Measurements from ENCODE around the gene PTPRD. TPM values are rescaled to one million over a fixed set of nuclear protein-coding genes. Genes with fewer than 3 reads are reported as not detected.

PTPRD gene
- total and polyA plus RNA-seq, 5 donors from 2014 or later, result 0.47 TPM; not detected in 4

GRCh38 chr9:10000669-10001068, 612.1 kb downstream of the PTPRD start:
- DNase-seq (no peak), ATAC-seq (ENCODE audit: low read depth in 2 of 2) (no peak)
- H3K27me3 Mint-ChIP-seq, result no peaks in the 10 kb centered on the region
- Histone ChIP-seq H3K9me3 (ENCODE audit: control insufficient read depth in 2 of 2, low read length in 2 of 2) (no peaks in the 10 kb centered on the region), H3K4me1 (ENCODE audit: control insufficient read depth, insufficient read depth, low read length, poor library complexity, severe bottlenecking) (no peaks in the 10 kb centered on the region), H3K27me3 (ENCODE audit: control insufficient read depth, insufficient read depth, low read length) (no peaks in the 10 kb centered on the region), H3K4me3 (ENCODE audit: low read depth, low read length) (no peak overlapping the region), H3K27ac (ENCODE audit: insufficient read depth, low read length, poor library complexity, severe bottlenecking) (no peak overlapping the region), H3K36me3 (ENCODE audit: control insufficient read depth, insufficient read depth, low read length) (no peaks in the 10 kb centered on the region)
- no peaks in the 10 kb centered on the region for H3K4me1 Mint-ChIP-seq
- H3K27ac Mint-ChIP-seq, result no peak overlapping the region
- no peak overlapping the region for H3K4me3 Mint-ChIP-seq
- no peaks in the 10 kb centered on the region for H3K36me3 Mint-ChIP-seq
- H3K9me3 Mint-ChIP-seq, result peaks cover 0 to 15% (median 2%) of the 10 kb centered on the region in 7 donors

GRCh38 chr9:9998491-9999287, 614.1 kb downstream of the PTPRD start:
- no peak overlapping the region for H3K27ac Mint-ChIP-seq
- H3K27ac ChIP-seq (ENCODE audit: insufficient read depth, low read length, poor library complexity, severe bottlenecking), result no peak overlapping the region
- no peaks in the 10 kb centered on the region for H3K27me3 ChIP-seq (ENCODE audit: control insufficient read depth, insufficient read depth, low read length)
- H3K36me3 ChIP-seq (ENCODE audit: control insufficient read depth, insufficient read depth, low read length), result no peaks in the 10 kb centered on the region
- H3K4me1 ChIP-seq (ENCODE audit: control insufficient read depth, insufficient read depth, low read length, poor library complexity, severe bottlenecking), result no peaks in the 10 kb centered on the region
- H3K4me1 Mint-ChIP-seq, result no peaks in the 10 kb centered on the region
- H3K9me3 Mint-ChIP-seq, result peaks cover 0 to 15% (median 4%) of the 10 kb centered on the region in 7 donors
- H3K27me3 Mint-ChIP-seq, result no peaks in the 10 kb centered on the region
- no peak overlapping the region for H3K4me3 ChIP-seq (ENCODE audit: low read depth, low read length)
- no peak overlapping the region for H3K4me3 Mint-ChIP-seq
- no peak for DNase-seq
- no peaks in the 10 kb centered on the region for H3K36me3 Mint-ChIP-seq
- no peak for ATAC-seq (ENCODE audit: low read depth in 2 of 2)
- H3K9me3 ChIP-seq (ENCODE audit: control insufficient read depth in 2 of 2, low read length in 2 of 2), result peaks cover 0 to 2% of the 10 kb centered on the region in 2 experiments

GRCh38 chr9:9997585-9997984, 615.2 kb downstream of the PTPRD start:
- no peaks in the 10 kb centered on the region for H3K27me3 ChIP-seq (ENCODE audit: control insufficient read depth, insufficient read depth, low read length)
- H3K27ac Mint-ChIP-seq, result no peak overlapping the region
- H3K9me3 ChIP-seq (ENCODE audit: control insufficient read depth in 2 of 2, low read length in 2 of 2), result peaks cover 0 to 2% of the 10 kb centered on the region in 2 experiments
- H3K4me3 Mint-ChIP-seq, result no peak overlapping the region
- no peak for DNase-seq
- H3K36me3 Mint-ChIP-seq, result no peaks in the 10 kb centered on the region
- no peak for ATAC-seq (ENCODE audit: low read depth in 2 of 2)
- H3K4me3 ChIP-seq (ENCODE audit: low read depth, low read length), result no peak overlapping the region
- no peaks in the 10 kb centered on the region for H3K4me1 ChIP-seq (ENCODE audit: control insufficient read depth, insufficient read depth, low read length, poor library complexity, severe bottlenecking)
- no peaks in the 10 kb centered on the region for H3K27me3 Mint-ChIP-seq
- H3K36me3 ChIP-seq (ENCODE audit: control insufficient read depth, insufficient read depth, low read length), result no peaks in the 10 kb centered on the region
- peaks cover 0 to 15% (median 4%) of the 10 kb centered on the region in 7 donors for H3K9me3 Mint-ChIP-seq
- H3K4me1 Mint-ChIP-seq, result no peaks in the 10 kb centered on the region
- no peak overlapping the region for H3K27ac ChIP-seq (ENCODE audit: insufficient read depth, low read length, poor library complexity, severe bottlenecking)

- Mint-ChIP-seq H3K9me3 (peaks cover 3 to 19% (median 6%) of the 10 kb centered on the region in 7 donors), H3K27me3 (no peaks in the 10 kb centered on the region)
- no peak overlapping the region for H3K4me3 ChIP-seq (ENCODE audit: low read depth, low read length)
Measured at GRCh38 chr9:9996259-9996658, 616.5 kb downstream of the PTPRD start.

GRCh38 chr9:9992936-9993335, 619.9 kb downstream of the PTPRD start:
- no peak overlapping the region for H3K27ac ChIP-seq (ENCODE audit: insufficient read depth, low read length, poor library complexity, severe bottlenecking)
- peaks cover 3 to 11% of the 10 kb centered on the region in 2 experiments for H3K9me3 ChIP-seq (ENCODE audit: control insufficient read depth in 2 of 2, low read length in 2 of 2)
- no peaks in the 10 kb centered on the region for H3K4me1 ChIP-seq (ENCODE audit: control insufficient read depth, insufficient read depth, low read length, poor library complexity, severe bottlenecking)
- no peaks in the 10 kb centered on the region for H3K27me3 Mint-ChIP-seq
- H3K36me3 Mint-ChIP-seq, result no peaks in the 10 kb centered on the region
- H3K9me3 Mint-ChIP-seq, result peaks cover 0 to 9% (median 4%) of the 10 kb centered on the region in 7 donors
- no peak overlapping the region for H3K27ac Mint-ChIP-seq
- no peaks in the 10 kb centered on the region for H3K27me3 ChIP-seq (ENCODE audit: control insufficient read depth, insufficient read depth, low read length)
- no peak for DNase-seq
- no peaks in the 10 kb centered on the region for H3K36me3 ChIP-seq (ENCODE audit: control insufficient read depth, insufficient read depth, low read length)
- ATAC-seq (ENCODE audit: low read depth in 2 of 2), result no peak
- no peaks in the 10 kb centered on the region for H3K4me1 Mint-ChIP-seq
- no peak overlapping the region for H3K4me3 Mint-ChIP-seq
- H3K4me3 ChIP-seq (ENCODE audit: low read depth, low read length), result no peak overlapping the region

More at GRCh38 chr9:9996259-9996658, 616.5 kb downstream of the PTPRD start:
- H3K27ac ChIP-seq (ENCODE audit: insufficient read depth, low read length, poor library complexity, severe bottlenecking), result no peak overlapping the region
- no peaks in the 10 kb centered on the region for H3K4me1 Mint-ChIP-seq
- DNase-seq, result no peak
- no peak overlapping the region for H3K27ac Mint-ChIP-seq
- H3K4me3 Mint-ChIP-seq, result no peak overlapping the region
- H3K36me3 ChIP-seq (ENCODE audit: control insufficient read depth, insufficient read depth, low read length), result no peaks in the 10 kb centered on the region
- no peaks in the 10 kb centered on the region for H3K4me1 ChIP-seq (ENCODE audit: control insufficient read depth, insufficient read depth, low read length, poor library complexity, severe bottlenecking)
- no peak for ATAC-seq (ENCODE audit: low read depth in 2 of 2)
- no peaks in the 10 kb centered on the region for H3K36me3 Mint-ChIP-seq
- H3K9me3 ChIP-seq (ENCODE audit: control insufficient read depth in 2 of 2, low read length in 2 of 2), result peaks cover 0 to 2% of the 10 kb centered on the region in 2 experiments
- no peaks in the 10 kb centered on the region for H3K27me3 ChIP-seq (ENCODE audit: control insufficient read depth, insufficient read depth, low read length)

- H3K27ac Mint-ChIP-seq, result no peak overlapping the region
- no peak overlapping the region for H3K4me3 Mint-ChIP-seq
- no peaks in the 10 kb centered on the region for H3K36me3 Mint-ChIP-seq
- H3K4me1 Mint-ChIP-seq, result no peaks in the 10 kb centered on the region
- no peaks in the 10 kb centered on the region for H3K36me3 ChIP-seq (ENCODE audit: control insufficient read depth, insufficient read depth, low read length)
- H3K4me3 ChIP-seq (ENCODE audit: low read depth, low read length), result no peak overlapping the region
- no peaks in the 10 kb centered on the region for H3K27me3 Mint-ChIP-seq
- H3K27me3 ChIP-seq (ENCODE audit: control insufficient read depth, insufficient read depth, low read length), result no peaks in the 10 kb centered on the region
- H3K27ac ChIP-seq (ENCODE audit: insufficient read depth, low read length, poor library complexity, severe bottlenecking), result no peak overlapping the region
- ATAC-seq (ENCODE audit: low read depth in 2 of 2) (no peak), DNase-seq (no peak)
- no peaks in the 10 kb centered on the region for H3K4me1 ChIP-seq (ENCODE audit: control insufficient read depth, insufficient read depth, low read length, poor library complexity, severe bottlenecking)
- H3K9me3 Mint-ChIP-seq, result peaks cover 0 to 7% (median 2%) of the 10 kb centered on the region in 7 donors
- H3K9me3 ChIP-seq (ENCODE audit: control insufficient read depth in 2 of 2, low read length in 2 of 2), result peaks cover 0 to 4% of the 10 kb centered on the region in 2 experiments
Measured at GRCh38 chr9:9973062-9973461, 639.7 kb downstream of the PTPRD start.

- Histone ChIP-seq H3K9me3 (ENCODE audit: control insufficient read depth in 2 of 2, low read length in 2 of 2) (peaks cover 0 to 4% of the 10 kb centered on the region in 2 experiments), H3K27ac (ENCODE audit: insufficient read depth, low read length, poor library complexity, severe bottlenecking) (no peak overlapping the region), H3K27me3 (ENCODE audit: control insufficient read depth, insufficient read depth, low read length) (no peaks in the 10 kb centered on the region), H3K4me1 (ENCODE audit: control insufficient read depth, insufficient read depth, low read length, poor library complexity, severe bottlenecking) (no peaks in the 10 kb centered on the region), H3K36me3 (ENCODE audit: control insufficient read depth, insufficient read depth, low read length) (no peaks in the 10 kb centered on the region), H3K4me3 (ENCODE audit: low read depth, low read length) (no peak overlapping the region)
- Mint-ChIP-seq H3K9me3 (peaks cover 0 to 7% (median 3%) of the 10 kb centered on the region in 7 donors), H3K36me3 (no peaks in the 10 kb centered on the region), H3K4me3 (no peak overlapping the region), H3K27me3 (no peaks in the 10 kb centered on the region), H3K4me1 (no peaks in the 10 kb centered on the region), H3K27ac (no peak overlapping the region)
- ATAC-seq (ENCODE audit: low read depth in 2 of 2), result no peak
- DNase-seq, result no peak
Measured at GRCh38 chr9:9970514-9970913, 642.3 kb downstream of the PTPRD start.

- Histone ChIP-seq H3K9me3 (ENCODE audit: control insufficient read depth in 2 of 2, low read length in 2 of 2) (peaks cover 0 to 1% of the 10 kb centered on the region in 2 experiments), H3K36me3 (ENCODE audit: control insufficient read depth, insufficient read depth, low read length) (no peaks in the 10 kb centered on the region), H3K4me3 (ENCODE audit: low read depth, low read length) (no peak overlapping the region), H3K27ac (ENCODE audit: insufficient read depth, low read length, poor library complexity, severe bottlenecking) (no peak overlapping the region), H3K27me3 (ENCODE audit: control insufficient read depth, insufficient read depth, low read length) (no peaks in the 10 kb centered on the region), H3K4me1 (ENCODE audit: control insufficient read depth, insufficient read depth, low read length, poor library complexity, severe bottlenecking) (no peaks in the 10 kb centered on the region)
- DNase-seq, result no peak
- Mint-ChIP-seq H3K9me3 (peaks cover 0 to 11% (median 4%) of the 10 kb centered on the region in 7 donors), H3K27me3 (no peaks in the 10 kb centered on the region), H3K27ac (no peak overlapping the region), H3K36me3 (no peaks in the 10 kb centered on the region), H3K4me3 (no peak overlapping the region), H3K4me1 (no peaks in the 10 kb centered on the region)
- no peak for ATAC-seq (ENCODE audit: low read depth in 2 of 2)
Measured at GRCh38 chr9:9963841-9964240, 649.0 kb downstream of the PTPRD start.
